NCI-H226 (cell line): ENCODE data around the gene SPATA2L.

Source experiments
- DNase-seq: peaks from one replicate; pipeline ENCODE4 v3.0.0-alpha.2; 2015

The SPATA2L gene

DNA sequence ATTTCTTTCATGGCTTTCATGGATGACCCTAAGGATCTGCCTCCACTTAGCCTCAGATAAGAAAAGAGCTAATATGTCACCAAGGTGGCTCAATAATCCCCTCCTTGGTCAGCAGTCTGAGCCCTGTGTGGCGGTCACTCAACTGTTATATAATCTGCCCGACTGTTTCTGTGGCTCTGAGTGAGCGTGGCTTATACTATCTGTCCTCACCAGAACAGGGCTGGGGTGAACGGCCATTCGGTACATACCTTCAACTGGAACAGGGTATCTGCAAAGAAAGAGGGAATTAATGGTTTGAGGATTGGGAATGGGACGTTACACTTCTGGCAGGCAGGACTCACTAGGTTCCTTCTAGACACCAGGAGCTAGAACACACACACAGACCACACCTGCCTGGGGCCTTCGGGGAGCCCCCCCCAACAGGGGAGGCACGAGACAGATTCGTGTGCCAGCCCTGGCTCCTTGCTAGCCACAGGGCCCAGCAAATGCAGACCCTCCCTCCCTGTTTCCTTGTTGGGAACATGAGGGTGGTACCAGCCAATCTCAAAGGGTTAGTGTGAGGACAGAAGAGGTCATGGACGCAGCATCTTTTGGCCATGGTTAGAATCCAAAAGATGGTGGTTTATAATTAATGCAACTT is 47.7 kb downstream of the SPATA2L start:
- no peak for DNase-seq

DNA sequence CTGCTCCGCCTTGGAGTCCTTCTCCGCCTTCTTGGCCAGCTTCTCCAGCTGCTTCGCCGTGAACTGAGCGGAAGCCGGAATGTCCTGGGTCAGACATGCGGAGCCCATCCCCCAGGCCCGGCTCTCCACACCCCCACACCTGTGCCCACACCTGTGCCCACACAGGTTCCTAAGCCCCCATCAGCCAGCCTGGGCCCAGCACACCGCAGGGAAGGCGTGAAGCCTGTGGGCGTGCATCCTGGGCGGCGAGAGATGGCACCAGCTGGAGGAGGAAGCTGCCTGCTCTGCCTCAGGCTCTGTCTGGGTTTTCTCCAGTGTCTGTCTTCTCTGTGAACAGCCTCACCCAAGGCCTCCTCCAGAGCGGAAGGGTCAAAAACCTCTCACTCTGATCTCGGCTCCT is 49.9 kb downstream of the SPATA2L start:
- no peak for DNase-seq

DNA sequence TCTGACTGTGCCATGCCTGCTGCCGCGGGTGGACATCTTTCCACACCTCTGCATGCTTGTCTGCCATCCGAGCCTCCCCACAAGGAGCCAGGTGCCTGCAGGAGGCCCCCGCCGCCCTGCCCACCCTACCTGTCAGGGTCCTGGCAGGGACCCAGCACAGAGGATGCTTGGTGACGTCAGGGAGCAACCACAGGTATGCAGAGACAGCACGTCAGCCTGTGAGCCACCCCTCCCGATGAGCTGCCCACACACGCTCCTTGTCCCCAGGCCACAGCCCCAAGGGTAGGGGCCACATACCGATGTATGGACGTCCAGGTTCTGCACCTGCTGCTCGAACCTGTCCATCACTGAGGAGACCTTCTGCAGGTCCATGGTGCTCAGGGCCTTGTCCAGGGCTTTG is 54.6 kb downstream of the SPATA2L start:
- DNase-seq = no peak
